Sciatic nerve (tissue), 2 donors: ENCODE data around the gene WASHC2A. TPM values are rescaled to one million over a fixed set of nuclear protein-coding genes. Genes with fewer than 3 reads are reported as not detected.
"Not testable (repeated sequence)": the region's sequence is repeated elsewhere in the genome, so short reads cannot be mapped to it uniquely, and the experiment has no call there.

Source experiments
- ATAC-seq: fragments of 200-7000 bp; cut with Tn5 transposase; one replicate; pipeline ENCODE4 v1.9.1; 2020; ENCODE audit warnings: mild to moderate bottlenecking, moderate library complexity
- DNase-seq: peaks from one replicate; pipeline ENCODE4 v3.0.0-alpha.2; 2020; ENCODE audit warnings: low spot score
- intact Hi-C: fragments of 100-400 bp; cut with DNase I; formaldehyde crosslinking; loops from one replicate; pipeline ENCODE4 v1.14.2; 2022
- total RNA-seq: library from RNA; stranded (reverse); fragmentation: NEBNext Ultra II Directional; extraction: Animal tissue kit (Norgen Biotek cat#: 25700); gene quantifications from one replicate; pipeline ENCODE4 v1.2.1, GENCODE V29; 2021
- donor health status: DM: no; HTN: no; CAD: no.
- donor health status: DM: no; HTN: no; CAD: no.

The WASHC2A gene
- total RNA-seq, 1 donor from 2014 or later, result 39.9 TPM

DNA sequence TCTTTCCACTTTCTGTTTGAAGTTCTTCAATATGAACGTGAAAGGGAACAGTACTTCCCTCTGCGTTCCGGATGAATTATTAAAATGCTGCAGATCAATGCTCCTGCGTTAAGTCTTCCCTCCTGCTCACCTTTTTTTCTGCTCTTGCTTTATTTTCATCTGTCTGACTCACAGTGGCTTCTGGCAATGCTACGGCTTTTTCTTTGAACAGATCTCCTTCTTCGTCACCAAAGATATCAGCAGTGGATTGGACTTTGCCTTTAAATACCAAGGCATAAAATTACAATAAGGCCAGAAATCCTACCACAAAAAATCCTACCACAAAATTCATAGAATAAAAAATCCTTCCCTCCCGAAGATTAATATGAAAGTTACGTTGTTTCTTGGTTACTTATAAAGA, 11.1 kb upstream of the WASHC2A start:
- intact Hi-C loops, ATAC-seq: not testable (repeated sequence)

DNA sequence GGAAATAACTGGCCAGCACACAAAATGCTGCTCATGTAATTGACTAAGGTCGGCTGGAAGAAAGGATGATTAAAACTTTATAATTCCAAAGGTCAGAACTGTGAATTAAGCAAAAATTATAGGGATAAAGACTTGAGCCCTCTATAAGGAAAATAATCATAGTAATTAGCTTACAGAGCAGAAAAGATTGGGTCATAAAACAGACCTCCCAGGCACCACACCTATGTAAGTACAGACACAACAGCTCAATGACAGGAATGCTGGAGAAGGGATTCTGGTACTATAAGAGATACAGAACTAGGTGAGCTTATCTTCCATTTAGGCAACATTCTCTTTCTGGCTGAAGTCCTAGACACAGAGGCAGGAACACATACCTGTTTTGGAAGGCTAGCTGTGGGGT, 9.0 kb upstream of the WASHC2A start:
- DNase-seq, intact Hi-C loops, ATAC-seq: not testable (repeated sequence)

More for the DNA sequence above, 11.1 kb upstream of the WASHC2A start:
- not testable (repeated sequence) for DNase-seq

DNA sequence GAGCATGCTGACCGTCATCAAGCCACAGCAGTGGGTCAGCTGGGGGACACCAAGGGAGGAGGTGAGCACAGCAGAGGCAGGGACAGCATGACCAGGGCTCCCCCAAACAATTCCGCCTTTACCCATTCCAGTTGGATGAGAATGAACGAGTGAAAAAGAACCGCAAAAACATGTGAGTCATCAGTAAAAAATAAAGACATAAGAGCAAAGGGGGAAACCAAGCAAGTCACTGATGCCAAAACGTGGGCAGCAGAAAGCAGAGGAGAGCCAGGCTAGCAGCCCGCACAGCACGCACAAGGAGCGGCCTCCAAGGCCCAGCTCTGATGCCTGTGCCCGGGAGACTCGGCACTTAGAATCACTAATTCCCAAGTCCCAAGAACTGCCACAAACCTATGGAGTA, 7.8 kb upstream of the WASHC2A start:
- ATAC-seq, DNase-seq, intact Hi-C loops: not testable (repeated sequence)

DNA sequence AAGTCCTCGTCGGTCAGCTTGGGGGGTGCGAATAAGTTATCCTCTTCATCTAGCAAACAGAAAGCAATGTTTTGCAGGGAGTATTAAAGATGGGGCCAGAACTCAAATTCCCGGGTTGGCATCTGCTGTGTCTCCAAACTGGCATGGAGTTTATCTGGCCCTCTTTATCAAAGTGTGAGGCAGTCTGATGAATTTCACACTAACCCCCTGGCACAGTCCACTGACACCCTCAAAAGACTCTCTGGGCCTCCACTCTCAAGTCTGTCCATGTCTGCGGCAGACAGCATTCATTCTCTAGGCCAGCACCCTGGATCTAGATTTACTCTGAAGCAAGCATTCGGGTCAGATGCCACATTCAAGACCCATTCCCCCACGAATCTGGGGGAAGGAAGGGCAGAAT, 6.2 kb upstream of the WASHC2A start:
- DNase-seq, ATAC-seq, intact Hi-C loops: not testable (repeated sequence)

DNA sequence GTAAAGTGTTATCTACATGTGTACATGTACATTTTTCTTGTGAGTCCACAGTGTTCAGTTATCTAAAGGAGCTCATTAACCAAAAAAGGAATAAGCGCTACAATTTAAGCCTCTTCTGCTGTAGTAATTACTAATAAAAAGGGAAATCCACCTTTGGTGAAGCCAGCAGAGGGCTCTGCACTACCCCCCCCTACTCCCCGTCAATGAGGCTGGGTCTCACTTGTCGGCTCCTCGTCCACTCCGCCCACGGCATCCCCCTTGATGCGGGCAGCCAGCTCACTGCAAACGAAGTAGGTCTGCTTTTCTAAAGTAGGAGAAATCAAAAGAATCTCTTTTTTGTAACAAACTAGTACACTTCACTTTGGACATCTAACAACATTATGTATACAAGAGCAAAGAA, 4.7 kb upstream of the WASHC2A start:
- no peak for ATAC-seq
- intact Hi-C loops, result no loop called here

DNA sequence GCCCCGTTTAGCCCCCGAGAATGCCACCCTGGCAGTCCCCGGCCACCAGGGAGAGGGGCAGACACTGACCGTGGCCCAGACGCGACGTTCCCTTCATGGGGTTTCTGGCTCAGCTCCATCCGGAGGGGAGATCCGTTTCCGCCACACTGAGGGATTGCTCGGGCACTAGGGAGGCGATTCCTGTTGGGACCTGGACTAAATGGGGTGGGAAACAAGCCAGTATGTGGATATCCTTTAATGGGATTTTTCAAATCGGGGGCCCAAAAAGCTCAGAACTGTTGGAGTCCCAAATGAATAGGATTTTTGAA, 552 bp downstream of the WASHC2A start:
- intact Hi-C loops, DNase-seq, ATAC-seq: not testable (repeated sequence)

More for the DNA sequence above, 4.7 kb upstream of the WASHC2A start:
- no peak for DNase-seq

DNA sequence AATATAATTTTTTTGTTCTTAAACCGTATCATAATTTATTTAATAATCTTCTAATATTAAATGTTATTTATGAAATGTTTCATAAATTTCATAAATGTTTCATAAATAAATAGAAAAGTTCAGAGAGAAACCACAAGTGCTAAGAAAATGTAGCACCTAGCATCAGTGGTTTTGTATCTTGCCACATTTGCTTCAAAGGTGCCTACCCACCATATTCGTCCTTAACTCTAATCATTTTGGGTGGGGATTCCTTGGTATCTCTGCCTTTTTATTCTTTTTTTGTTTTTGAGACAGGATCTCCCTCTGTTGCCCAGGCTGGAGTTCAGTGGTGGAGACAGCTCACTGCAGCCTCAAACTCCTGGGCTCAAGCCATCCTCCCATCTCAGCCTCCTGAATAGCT, 7.4 kb downstream of the WASHC2A start:
- DNase-seq, intact Hi-C loops, ATAC-seq: not testable (repeated sequence)

DNA sequence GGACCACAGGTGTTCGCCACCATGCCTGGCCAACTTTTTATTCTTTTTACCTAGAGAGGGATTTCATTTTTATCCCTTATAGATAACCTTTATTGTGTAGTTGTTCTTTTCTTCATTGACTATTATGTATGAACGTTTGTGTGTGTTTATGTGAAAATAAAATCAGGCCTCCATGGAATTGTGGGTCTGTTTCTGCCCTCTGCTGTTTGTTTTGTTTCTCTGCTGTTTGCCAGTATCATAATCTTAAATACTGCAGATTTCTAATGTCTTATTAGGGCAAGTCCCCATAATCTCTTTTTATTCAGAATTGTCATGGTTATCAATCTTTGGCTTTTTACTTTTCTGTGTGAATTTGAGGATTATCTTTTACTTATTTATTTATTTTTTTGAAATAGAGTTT, 7.8 kb downstream of the WASHC2A start:
- intact Hi-C loops, DNase-seq, ATAC-seq: not testable (repeated sequence)

DNA sequence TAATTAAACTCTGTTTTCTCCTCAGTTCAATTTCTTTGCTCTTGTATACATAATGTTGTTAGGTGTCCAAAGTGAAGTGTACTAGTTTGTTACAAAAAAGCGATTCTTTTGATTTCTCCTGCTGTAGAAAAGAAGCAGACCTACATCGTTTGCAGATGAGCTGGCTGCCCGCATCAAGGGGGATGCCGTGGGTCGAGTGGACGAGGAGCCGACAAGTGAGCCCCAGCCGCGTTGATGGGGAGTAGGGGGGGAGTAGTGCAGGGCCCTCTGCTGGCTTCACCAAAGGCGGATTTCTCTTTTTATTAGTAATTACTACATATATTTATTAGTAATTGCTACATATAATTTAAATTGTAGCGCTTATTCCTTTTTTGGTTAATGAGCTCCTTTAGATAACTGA, 23.6 kb downstream of the WASHC2A start:
- DNase-seq, intact Hi-C loops, ATAC-seq: not testable (repeated sequence)

DNA sequence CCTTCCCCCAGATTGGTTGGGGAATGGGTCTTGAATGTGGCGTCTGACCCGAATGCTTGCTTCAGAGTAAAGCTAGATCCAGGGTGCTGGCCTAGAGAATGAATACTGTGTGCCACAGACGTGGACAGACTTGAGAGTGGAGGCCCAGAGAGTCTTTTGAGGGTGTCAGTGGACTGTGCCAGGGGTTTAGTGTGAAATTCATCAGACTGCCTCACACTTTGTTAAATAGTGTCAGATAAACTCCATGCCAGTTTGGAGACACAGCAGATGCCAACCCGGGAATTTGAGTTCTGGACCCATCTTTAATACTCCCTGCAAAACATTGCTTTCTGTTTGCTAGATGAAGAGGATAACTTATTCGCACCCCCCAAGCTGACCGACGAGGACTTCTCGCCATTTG, 25.2 kb downstream of the WASHC2A start:
- ATAC-seq, DNase-seq, intact Hi-C loops: not testable (repeated sequence)

DNA sequence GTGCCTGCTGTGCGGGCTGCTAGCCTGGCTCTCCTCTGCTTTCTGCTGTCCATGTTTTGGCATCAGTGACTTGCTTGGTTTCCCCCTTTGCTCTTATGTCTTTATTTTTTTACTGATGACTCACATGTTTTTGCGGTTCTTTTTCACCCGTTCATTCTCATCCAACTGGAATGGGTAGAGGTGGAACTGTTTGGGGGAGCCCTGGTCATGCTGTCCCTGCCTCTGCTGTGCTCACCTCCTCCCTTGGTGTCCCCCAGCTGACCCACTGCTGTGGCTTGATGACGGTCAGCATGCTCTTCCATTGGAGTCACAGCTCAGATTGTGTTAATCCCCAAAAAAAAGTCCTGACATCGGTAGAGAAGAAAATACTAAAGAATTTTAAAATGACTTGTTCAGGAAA, 26.9 kb downstream of the WASHC2A start:
- DNase-seq, ATAC-seq, intact Hi-C loops: not testable (repeated sequence)

DNA sequence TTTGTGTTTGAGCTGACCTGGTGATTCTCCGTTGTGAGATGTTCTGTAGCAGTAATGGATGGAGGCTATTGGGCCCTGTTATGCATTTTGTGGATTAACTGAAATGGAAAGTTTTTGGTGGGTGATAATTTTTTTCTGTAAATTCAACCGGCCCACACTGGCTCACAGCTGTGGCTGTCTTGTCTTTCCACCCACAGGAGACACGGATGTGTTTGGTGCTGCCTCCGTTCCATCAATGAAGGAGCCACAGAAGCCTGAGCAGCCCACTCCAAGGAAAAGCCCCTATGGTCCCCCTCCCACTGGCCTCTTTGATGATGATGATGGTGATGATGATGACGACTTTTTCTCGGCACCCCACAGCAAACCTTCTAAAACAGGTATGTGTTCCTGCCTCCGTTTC, 27.6 kb downstream of the WASHC2A start:
- intact Hi-C loops, DNase-seq, ATAC-seq: not testable (repeated sequence)

DNA sequence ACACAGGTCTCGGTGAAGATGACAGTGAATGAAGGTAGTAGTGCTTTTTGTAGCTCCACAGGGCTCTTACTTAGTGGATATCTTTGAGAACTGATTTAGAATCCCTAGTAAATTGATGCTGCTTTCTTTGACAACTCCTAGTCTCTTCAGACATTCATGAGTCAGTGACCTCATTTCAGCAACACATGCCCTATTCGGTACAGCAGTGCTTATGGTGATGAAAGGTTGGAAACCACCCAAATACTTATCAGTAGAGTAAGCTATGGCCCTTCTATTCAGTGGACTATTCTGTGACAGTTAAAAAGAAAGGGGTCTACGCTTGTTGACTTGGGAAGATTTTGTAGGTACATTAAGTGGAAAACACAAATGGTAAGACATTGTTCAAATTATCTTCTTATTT, 29.0 kb downstream of the WASHC2A start:
- DNase-seq, intact Hi-C loops, ATAC-seq: not testable (repeated sequence)

DNA sequence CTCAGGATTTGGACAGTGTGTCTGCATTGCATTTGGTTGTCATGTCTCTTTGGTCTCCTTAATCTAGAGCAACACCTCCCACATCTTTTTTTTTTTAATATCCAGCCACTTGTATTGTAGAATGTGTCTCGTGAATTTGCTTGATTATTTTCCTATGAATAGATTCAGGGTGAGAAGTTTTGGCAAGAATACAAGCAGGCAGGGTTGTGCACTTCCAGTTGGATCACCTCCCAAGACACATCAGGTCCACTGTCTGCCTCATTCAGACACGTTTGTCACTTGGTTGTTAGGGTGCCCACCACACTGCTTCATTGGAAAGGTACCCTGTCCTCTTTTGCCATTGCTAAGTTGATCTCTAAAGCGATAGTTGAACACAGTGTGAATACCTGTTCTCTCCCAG, 30.9 kb downstream of the WASHC2A start:
- intact Hi-C loops, DNase-seq, ATAC-seq: not testable (repeated sequence)

DNA sequence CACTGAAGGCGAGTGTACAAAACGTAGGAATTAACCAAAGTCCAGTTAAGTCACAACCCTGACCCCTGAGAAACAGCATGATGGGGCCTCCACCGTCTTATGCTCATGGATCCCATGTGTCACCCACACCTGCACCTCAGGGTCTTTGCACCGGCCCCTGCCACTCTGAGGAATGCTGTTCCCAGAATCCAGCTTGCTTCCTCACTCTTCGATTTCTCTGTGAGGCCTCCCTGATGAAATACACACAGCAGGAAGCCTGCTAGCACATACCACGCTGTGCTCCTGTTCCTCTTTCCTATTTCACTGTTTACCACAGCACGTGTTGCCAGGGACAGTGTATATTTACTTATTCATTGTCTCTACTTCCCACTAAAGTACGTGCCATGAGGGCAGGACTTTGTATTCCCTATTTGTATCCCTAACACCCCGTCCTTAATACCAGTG, 33.4 kb downstream of the WASHC2A start:
- intact Hi-C loops, ATAC-seq, DNase-seq: not testable (repeated sequence)

DNA sequence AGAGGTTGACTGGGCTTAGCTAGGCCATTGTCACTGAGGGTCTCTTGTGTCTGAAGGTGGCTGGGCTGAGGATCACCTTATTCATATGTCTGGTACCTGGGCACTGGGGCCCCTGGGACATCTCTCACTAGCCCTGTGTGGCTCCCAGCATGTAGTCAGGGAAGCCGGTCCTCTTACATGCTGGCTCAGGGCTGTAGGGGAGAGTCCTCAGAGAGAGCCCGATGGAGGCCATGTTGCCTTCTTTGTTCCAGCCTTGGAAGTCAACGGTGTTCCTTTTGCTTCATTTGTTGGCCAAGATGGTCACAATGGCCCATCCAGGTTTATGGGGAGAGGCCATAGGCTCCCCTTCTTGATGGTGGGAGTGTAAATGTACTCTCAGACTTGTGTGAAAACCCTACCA, 34.0 kb downstream of the WASHC2A start:
- intact Hi-C loops, ATAC-seq, DNase-seq: not testable (repeated sequence)

DNA sequence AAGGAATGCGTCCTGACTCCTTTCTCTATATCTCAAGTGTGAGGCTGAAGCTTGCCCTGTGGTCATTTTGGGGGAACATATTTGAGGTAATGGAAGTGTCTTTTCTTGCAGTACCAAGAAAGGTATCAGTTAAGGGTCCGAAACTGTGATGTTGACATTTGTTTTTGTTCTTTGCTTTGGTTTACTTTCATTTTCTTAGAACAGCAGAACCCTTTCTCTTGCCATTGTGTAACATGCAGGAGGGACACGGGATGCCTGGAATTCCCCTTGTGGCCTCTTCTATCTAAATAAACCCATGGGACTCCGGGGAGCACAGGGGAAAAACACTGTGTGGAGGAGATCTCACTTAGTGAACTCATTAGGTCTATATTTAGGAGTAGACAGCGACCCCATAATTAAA, 34.5 kb downstream of the WASHC2A start:
- DNase-seq, intact Hi-C loops, ATAC-seq: not testable (repeated sequence)

DNA sequence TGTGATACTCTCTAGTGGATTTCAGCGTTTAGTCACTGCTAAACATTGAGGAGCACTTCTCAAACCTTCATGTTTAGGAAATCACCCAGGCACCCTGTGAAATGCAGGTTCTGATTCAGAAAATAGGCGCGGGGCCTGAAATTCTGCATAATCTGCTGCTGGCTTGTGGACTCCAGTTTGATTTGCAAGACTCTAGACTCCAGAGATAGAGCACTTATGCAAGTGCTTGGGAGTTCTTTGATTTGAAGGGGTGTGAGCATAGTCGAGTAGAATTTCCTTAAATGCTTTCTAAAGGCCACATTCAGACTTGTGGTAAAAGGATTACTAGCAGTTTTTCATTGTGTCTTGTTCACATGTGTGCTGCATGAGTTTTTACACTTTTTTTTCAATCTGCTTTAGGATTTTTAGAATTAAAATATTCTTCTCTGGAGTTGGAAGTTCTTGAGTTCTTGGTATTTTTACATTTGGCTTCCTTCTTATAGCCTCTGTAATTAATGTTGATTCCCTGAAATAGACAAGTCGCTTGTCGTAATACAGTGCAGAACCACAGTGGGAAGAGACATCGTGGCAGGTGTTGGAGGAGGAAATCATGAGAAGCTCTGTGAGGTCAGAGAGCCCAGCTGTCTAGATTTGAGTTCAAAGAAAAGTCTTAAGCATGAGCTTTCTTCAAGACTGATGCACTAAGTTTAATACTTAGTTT, 41.4 kb downstream of the WASHC2A start:
- DNase-seq, intact Hi-C loops, ATAC-seq: not testable (repeated sequence)

DNA sequence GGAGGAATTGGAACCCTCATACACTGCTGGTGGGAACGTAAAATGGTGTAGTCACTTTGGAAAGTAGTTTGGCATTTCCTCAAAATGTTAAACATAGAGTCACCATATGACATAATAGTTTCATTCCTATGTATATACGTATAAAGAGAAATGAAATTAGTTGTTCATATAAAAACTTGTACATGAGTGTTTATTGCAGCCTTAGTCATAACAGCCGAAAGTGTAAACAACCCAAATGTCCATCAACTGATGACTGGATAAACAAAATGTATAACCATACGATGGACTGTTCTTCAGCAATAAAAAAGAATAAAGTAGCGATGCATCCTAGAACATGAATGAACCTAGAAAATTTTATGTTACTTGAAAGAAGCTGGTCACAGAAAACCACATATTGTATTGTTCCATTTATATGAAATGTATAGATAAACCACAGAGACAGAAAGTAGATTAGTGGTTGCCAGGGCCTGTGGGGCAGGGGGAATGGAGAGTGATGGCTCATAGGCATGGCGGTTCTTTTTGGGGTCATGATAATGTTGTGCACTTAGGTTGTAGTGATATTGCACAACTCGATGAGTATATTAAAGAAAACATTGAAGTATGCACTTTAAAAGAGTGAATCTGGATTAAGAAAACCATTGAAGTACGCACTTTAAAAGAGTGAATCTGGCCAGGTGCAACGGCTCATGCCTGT, 44.8 kb downstream of the WASHC2A start:
- DNase-seq, ATAC-seq, intact Hi-C loops: not testable (repeated sequence)

DNA sequence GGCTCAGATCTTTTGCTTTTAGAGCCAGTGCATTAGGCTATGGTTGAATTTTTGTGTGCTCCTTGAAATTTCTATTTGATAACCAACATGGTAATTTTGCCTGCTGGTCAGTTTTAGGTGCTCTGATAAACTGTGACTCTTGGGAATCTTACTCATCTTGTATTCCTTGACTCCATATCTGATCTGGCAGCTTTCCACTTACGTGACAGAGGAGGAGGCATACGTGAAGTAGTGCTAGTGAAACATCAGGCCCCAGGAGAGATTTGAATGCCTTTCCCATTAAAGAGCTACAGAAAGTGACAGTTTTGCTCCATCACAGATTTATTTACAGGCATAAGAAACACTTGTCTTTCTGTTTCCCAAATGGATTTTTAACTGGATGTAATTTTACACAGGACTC, 59.0 kb downstream of the WASHC2A start:
- ATAC-seq, DNase-seq, intact Hi-C loops: not testable (repeated sequence)
